ENCODE results near the gene PCDH15. TPM values are rescaled to one million over a fixed set of nuclear protein-coding genes. Genes with fewer than 3 reads are reported as not detected.

Gene PCDH15
- total and polyA plus RNA-seq, 2 of the 4 experiments (the other 2 are of a cell fraction): not detected

- H3K9me1 ChIP-seq (ENCODE audit: insufficient read depth, low read length): no peaks in the 10 kb centered on the region
- H2BK15ac ChIP-seq (ENCODE audit: low read depth, low read length): no peak overlapping the region
- H2BK20ac ChIP-seq (ENCODE audit: low read depth, low read length): no peak overlapping the region
- no peak overlapping the region for H3K23ac ChIP-seq (ENCODE audit: low read depth, low read length)
- intact Hi-C loops (cut with micrococcal nuclease) (no loop called here), in situ Hi-C loops (cut with MboI; ENCODE audit: low sequenced_read_pairs) (no loop called here), dilution Hi-C loops (cut with HindIII; ENCODE audit: low sequenced_read_pairs, unreplicated experiment) (no loop called here)
- WGBS, 2 experiments (ENCODE audit: extremely low coverage in 2 of 2, insufficient read length in 1 of 2): no CpG with 5 or more reads among the region's 2 CpGs
- no peak overlapping the region for H3K4me2 ChIP-seq (ENCODE audit: low read depth, low read length)
- H4K8ac ChIP-seq (ENCODE audit: low read depth in 2 of 2, low read length in 2 of 2): no peak overlapping the region
- H3K56ac ChIP-seq (ENCODE audit: extremely low read depth, insufficient read depth, low read length): no peak overlapping the region
- no peak overlapping the region for H3K9ac ChIP-seq (ENCODE audit: low read depth, low read length)
- TF ChIP-seq MAZ (IDR thresholded peaks at IDR 0.05; ENCODE audit: borderline replicate concordance, low read depth, low read length) (no peak), MAFK (IDR thresholded peaks at IDR 0.05; ENCODE audit: low read depth, low read length) (peak; percentile 56)
- H2BK5ac ChIP-seq (ENCODE audit: low read depth, low read length, poor library complexity, severe bottlenecking): no peak overlapping the region
- no peak overlapping the region for H3K14ac ChIP-seq (replicated peaks; ENCODE audit: low read depth, low read length)
- DNase-seq (no peak), ATAC-seq (ENCODE audit: low read depth) (no peak)
- no peaks in the 10 kb centered on the region for H4K20me1 ChIP-seq (ENCODE audit: insufficient read depth, low read length)
- no peaks in the 10 kb centered on the region for H3K4me1 ChIP-seq (ENCODE audit: control insufficient read depth, insufficient read depth, low read length)
- no peak overlapping the region for H3K4ac ChIP-seq (ENCODE audit: low read depth, low read length)
- no peaks in the 10 kb centered on the region for H3K36me3 ChIP-seq (ENCODE audit: control insufficient read depth, insufficient read depth, low read length)
- no peak overlapping the region for H2AK5ac ChIP-seq (ENCODE audit: low read depth, low read length)
- no peak overlapping the region for H2AK9ac ChIP-seq (replicated peaks; ENCODE audit: low read depth, low read length, poor library complexity)
- no peak overlapping the region for H3K18ac ChIP-seq (ENCODE audit: low read depth, low read length)
- peaks cover 3% of the 10 kb centered on the region; the same call in 1 of the 2 replicates for H3K9me3 ChIP-seq (ENCODE audit: control insufficient read depth, insufficient read depth, low read length)
- no peak overlapping the region for H3K4me3 ChIP-seq (ENCODE audit: insufficient read depth, low read depth, low read length)
- no peak overlapping the region for H2AFZ ChIP-seq (replicated peaks; ENCODE audit: low read length, poor library complexity)
- ChIA-PET POLR2A (ENCODE audit: unreplicated experiment) (no interaction called here), CTCF (interaction anchor here (0.5 kb wide), 1 partner anchor 10 kb away, joined by 4 read pairs; no protein-coding TSS in a partner anchor)
- H3K27ac ChIP-seq (ENCODE audit: insufficient read depth, low read length): no peak overlapping the region
- H2BK120ac ChIP-seq (ENCODE audit: low read depth, low read length): no peak overlapping the region
- H4K5ac ChIP-seq (ENCODE audit: low read depth, low read length): no peak overlapping the region
- H3K79me1 ChIP-seq (ENCODE audit: low read depth in 1 of 2, low read length in 2 of 2): no peaks in the 10 kb centered on the region
- H4K91ac ChIP-seq (ENCODE audit: insufficient read depth, low read depth, low read length): no peak overlapping the region
- BruUV-seq (replicated peaks): no TSS peak
- H3K27me3 ChIP-seq (ENCODE audit: control insufficient read depth, insufficient read depth, low read length): no peaks in the 10 kb centered on the region
Measured at GRCh38 chr10:54653518-54653917, 147.5 kb downstream of the PCDH15 start.

Measured in IMR-90 (cell line).